HL-60 (cell line): ENCODE data around the gene ADSL.

ENCODE experiments used
- SPI1 ChIP-seq: IDR thresholded peaks from 2 replicates; pipeline ENCODE4 v1.6.1; 2012; ENCODE audit warnings: low read depth, mild to moderate bottlenecking, borderline replicate concordance
- TF ChIP-seq, protein P1 (sequence below): IDR thresholded peaks from one replicate; pipeline ENCODE4 v1.5.1; 2011; ENCODE audit warnings: low read length, control low read depth, inconsistent platforms; ENCODE audit not compliant: insufficient read depth

DNA sequence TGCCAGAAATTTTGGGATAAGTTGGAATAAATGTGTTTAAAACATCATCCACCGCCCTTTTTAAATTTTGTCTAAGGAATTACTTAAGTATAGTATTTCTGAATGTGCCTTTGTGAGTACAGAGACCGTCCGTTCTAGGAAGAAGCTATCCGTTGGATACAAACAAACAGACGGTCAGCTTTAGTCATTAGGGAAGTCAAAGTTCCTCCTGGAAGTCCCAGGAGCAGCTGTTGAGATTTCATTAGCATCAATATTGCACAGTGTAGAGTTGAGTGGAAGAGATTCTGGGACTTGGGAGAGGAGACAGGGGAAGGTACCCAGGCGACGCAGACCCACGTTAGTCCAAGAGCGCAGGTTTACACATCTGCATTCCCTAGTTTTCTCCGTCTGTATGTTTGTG, 15.7 kb upstream of the ADSL start:
- TF ChIP-seq SPI1, result no peak
- TF ChIP-seq, protein P1, sequence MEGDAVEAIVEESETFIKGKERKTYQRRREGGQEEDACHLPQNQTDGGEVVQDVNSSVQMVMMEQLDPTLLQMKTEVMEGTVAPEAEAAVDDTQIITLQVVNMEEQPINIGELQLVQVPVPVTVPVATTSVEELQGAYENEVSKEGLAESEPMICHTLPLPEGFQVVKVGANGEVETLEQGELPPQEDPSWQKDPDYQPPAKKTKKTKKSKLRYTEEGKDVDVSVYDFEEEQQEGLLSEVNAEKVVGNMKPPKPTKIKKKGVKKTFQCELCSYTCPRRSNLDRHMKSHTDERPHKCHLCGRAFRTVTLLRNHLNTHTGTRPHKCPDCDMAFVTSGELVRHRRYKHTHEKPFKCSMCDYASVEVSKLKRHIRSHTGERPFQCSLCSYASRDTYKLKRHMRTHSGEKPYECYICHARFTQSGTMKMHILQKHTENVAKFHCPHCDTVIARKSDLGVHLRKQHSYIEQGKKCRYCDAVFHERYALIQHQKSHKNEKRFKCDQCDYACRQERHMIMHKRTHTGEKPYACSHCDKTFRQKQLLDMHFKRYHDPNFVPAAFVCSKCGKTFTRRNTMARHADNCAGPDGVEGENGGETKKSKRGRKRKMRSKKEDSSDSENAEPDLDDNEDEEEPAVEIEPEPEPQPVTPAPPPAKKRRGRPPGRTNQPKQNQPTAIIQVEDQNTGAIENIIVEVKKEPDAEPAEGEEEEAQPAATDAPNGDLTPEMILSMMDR, result no peak
